Fibroblast of villous mesenchyme (primary cell): ENCODE data around the gene BLM. TPM values are rescaled to one million over a fixed set of nuclear protein-coding genes. Genes with fewer than 3 reads are reported as not detected.

Experiments used
- DNase-seq: peaks from one replicate; pipeline ENCODE4 v3.0.0-alpha.2; 2010; ENCODE audit warnings: low read depth
- H3K4me3 ChIP-seq: 2 replicates; pipeline ENCODE4 v1.5.1; 2011; ENCODE audit warnings: low read depth, mild to moderate bottlenecking, low read length
- CTCF ChIP-seq: IDR thresholded peaks from 2 replicates; pipeline ENCODE4 v1.5.1; 2012; ENCODE audit warnings: low read depth, mild to moderate bottlenecking, low read length; ENCODE audit not compliant: insufficient read depth
- total RNA-seq: library from RNA; depleted of rRNA; stranded (reverse); fragments of >200 nt; gene quantifications from 2 replicates; pipeline ENCODE4 v1.2.3, GENCODE V29; 2012

Gene BLM
- total RNA-seq, 1 donor: 6.0 TPM

- TF ChIP-seq CTCF: no peak
- H3K4me3 ChIP-seq: no peak overlapping the region
- no peak for DNase-seq
Measured at GRCh38 chr15:90679959-90680358, 37.2 kb upstream of the BLM start.

GRCh38 chr15:90680371-90680935 lies 36.7 kb upstream of the BLM start:
- DNase-seq: peak; percentile 95
- TF ChIP-seq CTCF: no peak
- H3K4me3 ChIP-seq: no peak overlapping the region

- H3K4me3 ChIP-seq: no peak overlapping the region
- DNase-seq: no peak
- TF ChIP-seq CTCF: no peak
Measured at GRCh38 chr15:90681056-90681455, 36.1 kb upstream of the BLM start.

- no peak for TF ChIP-seq CTCF
- DNase-seq: peak; percentile 80
- H3K4me3 ChIP-seq: no peak overlapping the region
Measured at GRCh38 chr15:90681480-90681879, 35.7 kb upstream of the BLM start.

- TF ChIP-seq CTCF: no peak
- no peak overlapping the region for H3K4me3 ChIP-seq
- no peak for DNase-seq
Measured at GRCh38 chr15:90683371-90683770, 33.8 kb upstream of the BLM start.

- DNase-seq: no peak
- H3K4me3 ChIP-seq: no peak overlapping the region
- no peak for TF ChIP-seq CTCF
Measured at GRCh38 chr15:90683876-90684275, 33.3 kb upstream of the BLM start.

GRCh38 chr15:90684281-90684680 lies 32.9 kb upstream of the BLM start:
- DNase-seq: no peak
- no peak for TF ChIP-seq CTCF
- no peak overlapping the region for H3K4me3 ChIP-seq
